HepG2 (cell line): ENCODE results near the gene PGPEP1. TPM values are rescaled to one million over a fixed set of nuclear protein-coding genes. Genes with fewer than 3 reads are reported as not detected.

ENCODE experiments used
- ATF1 ChIP-seq: IDR thresholded peaks from 2 replicates; pipeline ENCODE4 v1.6.1; 2016; ENCODE audit warnings: mild to moderate bottlenecking, control low read depth
- CBX5 ChIP-seq: sonication (generic); formaldehyde crosslinking; IDR thresholded peaks from 2 replicates; pipeline ENCODE4 v1.4.0; 2020; ENCODE audit warnings: missing genetic modification reagents, borderline replicate concordance
- HES4 ChIP-seq: sonication (generic); formaldehyde crosslinking; IDR thresholded peaks from 2 replicates; pipeline ENCODE4 v1.9.0; 2021; ENCODE audit warnings: mild to moderate bottlenecking, missing genetic modification reagents, borderline replicate concordance
- HOXD1 ChIP-seq: sonication (generic); formaldehyde crosslinking; IDR thresholded peaks from 2 replicates; pipeline ENCODE4 v1.5.0; 2020; ENCODE audit warnings: missing genetic modification reagents
- MTF1 ChIP-seq: sonication (generic); formaldehyde crosslinking; IDR thresholded peaks from 2 replicates; pipeline ENCODE4 v1.5.0; 2020; ENCODE audit warnings: missing genetic modification reagents
- MXD4 ChIP-seq: IDR thresholded peaks from 2 replicates; pipeline ENCODE4 v1.6.1; 2016; ENCODE audit warnings: mild to moderate bottlenecking, missing biosample characterization, missing genetic modification reagents
- NFRKB ChIP-seq: fragments of 450-650 bp; IDR thresholded peaks from 2 replicates; pipeline ENCODE4 v1.6.1; 2017
- NR2F1 ChIP-seq, 2 experiments: fragments of 450-650 bp in 1 of 2; formaldehyde crosslinking in 1 of 2; IDR thresholded peaks; 2 replicates each; pipeline versions ENCODE4 v1.5.0 to v1.6.1; 2016 to 2020; ENCODE audit warnings: mild to moderate bottlenecking in 1 of 2, missing compliant biosample characterization in 1 of 2, missing genetic modification reagents in 1 of 2, moderate library complexity in 1 of 2
- REL ChIP-seq: sonication (generic); formaldehyde crosslinking; conservative IDR thresholded peaks from 2 replicates; pipeline ENCODE4 v1.8.0; 2022; ENCODE audit warnings: mild to moderate bottlenecking, missing genetic modification reagents, moderate library complexity
- SNAI1 ChIP-seq: sonication (generic); formaldehyde crosslinking; IDR thresholded peaks from 2 replicates; pipeline ENCODE4 v1.5.0; 2020; ENCODE audit warnings: mild to moderate bottlenecking, missing genetic modification reagents, borderline replicate concordance
- THYN1 ChIP-seq: sonication (generic); formaldehyde crosslinking; IDR thresholded peaks from 2 replicates; pipeline ENCODE4 v1.8.1; 2023; ENCODE audit warnings: low read depth, mild to moderate bottlenecking, moderate library complexity, missing genetic modification reagents, borderline replicate concordance
- ZNF17 ChIP-seq: sonication (generic); formaldehyde crosslinking; IDR thresholded peaks from 2 replicates; pipeline ENCODE4 v1.5.0; 2020; ENCODE audit warnings: mild to moderate bottlenecking, missing genetic modification reagents
- ZNF3 ChIP-seq: IDR thresholded peaks from 2 replicates; pipeline ENCODE4 v1.7.0; 2017; ENCODE audit warnings: inconsistent platforms
- ZNF556 ChIP-seq: sonication (generic); formaldehyde crosslinking; IDR thresholded peaks from 2 replicates; pipeline ENCODE4 v1.4.0; 2020; ENCODE audit warnings: mild to moderate bottlenecking, missing genetic modification reagents, borderline replicate concordance
- polyA plus RNA-seq, 8 experiments: library from polyadenylated mRNA; depleted of rRNA in 3 of 8; stranded (reverse) in 7 of 8; unstranded in 1 of 8; fragments of >200 nt; fragmentation: Illumina TruSeq in 4 of 8; extraction: Trizol in 4 of 8; gene quantifications; 2 replicates each; pipeline versions ENCODE4 v1.2.1 to v1.2.3, GENCODE V29; 2011 to 2016; ENCODE audit warnings: low read depth in 4 of 8, missing spikeins in 1 of 8, mixed read lengths in 1 of 8; ENCODE audit not compliant: insufficient read depth in 1 of 8
- total RNA-seq, 5 experiments: library from RNA; depleted of rRNA; stranded (reverse); fragments of >200 nt; fragmentation: Illumina TruSeq; extraction: Trizol; gene quantifications; 2 replicates each; pipeline ENCODE4 v1.2.3, GENCODE V29; 2016; ENCODE audit warnings: low read depth in 1 of 5
- TF ChIP-seq, protein P1 (sequence below): sonication (generic); formaldehyde crosslinking; conservative IDR thresholded peaks from 2 replicates; pipeline ENCODE4 v1.4.0; 2020; ENCODE audit warnings: missing genetic modification reagents
- TF ChIP-seq, protein P2 (sequence below): sonication (generic); formaldehyde crosslinking; IDR thresholded peaks from 2 replicates; pipeline ENCODE4 v1.4.0; 2020; ENCODE audit warnings: missing genetic modification reagents, borderline replicate concordance
- TF ChIP-seq, protein P3 (sequence below): sonication (generic); formaldehyde crosslinking; IDR thresholded peaks from 2 replicates; pipeline ENCODE4 v1.8.0; 2022; ENCODE audit warnings: missing genetic modification reagents, mild to moderate bottlenecking, borderline replicate concordance
- TF ChIP-seq, protein P4 (sequence below): sonication (generic); formaldehyde crosslinking; IDR thresholded peaks from 2 replicates; pipeline ENCODE4 v1.9.0; 2021; ENCODE audit warnings: missing genetic modification reagents, borderline replicate concordance

Gene PGPEP1
- total and polyA plus RNA-seq, 2 of the 13 experiments (the other 11 are each of a cell fraction or from before 2014, with no cell fraction given): 53.1 to 56.6 TPM

DNA sequence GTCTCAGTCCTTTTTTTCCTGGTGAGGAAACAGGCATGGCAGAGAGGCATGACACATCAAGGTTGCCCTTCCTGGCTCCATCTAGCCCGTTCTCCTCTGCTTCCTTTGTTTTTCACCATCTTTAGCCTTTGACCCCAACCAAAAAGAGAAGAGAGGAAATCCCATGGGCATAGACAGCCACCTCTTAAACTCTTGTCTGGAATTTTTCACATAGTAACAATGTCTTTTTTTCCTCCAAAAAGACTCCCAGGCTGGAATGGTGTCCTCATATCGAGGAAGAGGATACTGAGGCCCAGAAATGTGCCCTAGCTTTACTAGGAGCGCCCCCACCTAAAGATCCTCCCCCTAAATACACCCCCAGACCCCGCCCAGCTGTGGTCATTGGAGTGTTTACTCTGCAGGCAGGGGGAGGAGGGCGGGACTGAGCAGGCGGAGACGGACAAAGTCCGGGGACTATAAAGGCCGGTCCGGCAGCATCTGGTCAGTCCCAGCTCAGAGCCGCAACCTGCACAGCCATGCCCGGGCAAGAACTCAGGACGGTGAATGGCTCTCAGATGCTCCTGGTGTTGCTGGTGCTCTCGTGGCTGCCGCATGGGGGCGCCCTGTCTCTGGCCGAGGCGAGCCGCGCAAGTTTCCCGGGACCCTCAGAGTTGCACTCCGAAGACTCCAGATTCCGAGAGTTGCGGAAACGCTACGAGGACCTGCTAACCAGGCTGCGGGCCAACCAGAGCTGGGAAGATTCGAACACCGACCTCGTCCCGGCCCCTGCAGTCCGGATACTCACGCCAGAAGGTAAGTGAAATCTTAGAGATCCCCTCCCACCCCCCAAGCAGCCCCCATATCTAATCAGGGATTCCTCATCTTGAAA is 45.5 kb downstream of the PGPEP1 start, which contains the start of gene GDF15 (continued):
- TF ChIP-seq ZNF556 (CRISPR knock-in tag) (peak; percentile 96), SNAI1 (CRISPR knock-in tag) (peak; percentile 20; the same call in 1 of the 2 replicates), MXD4 (CRISPR knock-in tag) (no peak; the same call in 1 of the 2 replicates), MTF1 (CRISPR knock-in tag) (peak; percentile 83; the same call in 1 of the 2 replicates), CBX5 (CRISPR knock-in tag) (peak; percentile 60; the same call in 1 of the 2 replicates), HOXD1 (CRISPR knock-in tag) (peak; percentile 96), ZNF3 (peak; percentile 75; the same call in 1 of the 2 replicates), THYN1 (no peak), NFRKB (no peak), ZNF17 (CRISPR knock-in tag) (no peak), REL (peak; percentile 93), NR2F1 (CRISPR knock-in tag; IDR thresholded peaks at IDR 0.05) (peak; percentile 13 to 74; a peak in 2 of 4 replicates), HES4 (no peak; the same call in 1 of the 2 replicates), ATF1 (CRISPR knock-in tag) (no peak; the same call in 1 of the 2 replicates)
- TF ChIP-seq, protein P1, sequence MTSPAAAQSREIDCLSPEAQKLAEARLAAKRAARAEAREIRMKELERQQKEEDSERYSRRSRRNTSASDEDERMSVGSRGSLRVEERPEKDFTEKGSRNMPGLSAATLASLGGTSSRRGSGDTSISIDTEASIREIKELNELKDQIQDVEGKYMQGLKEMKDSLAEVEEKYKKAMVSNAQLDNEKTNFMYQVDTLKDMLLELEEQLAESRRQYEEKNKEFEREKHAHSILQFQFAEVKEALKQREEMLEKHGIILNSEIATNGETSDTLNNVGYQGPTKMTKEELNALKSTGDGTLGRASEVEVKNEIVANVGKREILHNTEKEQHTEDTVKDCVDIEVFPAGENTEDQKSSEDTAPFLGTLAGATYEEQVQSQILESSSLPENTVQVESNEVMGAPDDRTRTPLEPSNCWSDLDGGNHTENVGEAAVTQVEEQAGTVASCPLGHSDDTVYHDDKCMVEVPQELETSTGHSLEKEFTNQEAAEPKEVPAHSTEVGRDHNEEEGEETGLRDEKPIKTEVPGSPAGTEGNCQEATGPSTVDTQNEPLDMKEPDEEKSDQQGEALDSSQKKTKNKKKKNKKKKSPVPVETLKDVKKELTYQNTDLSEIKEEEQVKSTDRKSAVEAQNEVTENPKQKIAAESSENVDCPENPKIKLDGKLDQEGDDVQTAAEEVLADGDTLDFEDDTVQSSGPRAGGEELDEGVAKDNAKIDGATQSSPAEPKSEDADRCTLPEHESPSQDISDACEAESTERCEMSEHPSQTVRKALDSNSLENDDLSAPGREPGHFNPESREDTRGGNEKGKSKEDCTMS (CRISPR knock-in tag): no peak
- TF ChIP-seq, protein P2, sequence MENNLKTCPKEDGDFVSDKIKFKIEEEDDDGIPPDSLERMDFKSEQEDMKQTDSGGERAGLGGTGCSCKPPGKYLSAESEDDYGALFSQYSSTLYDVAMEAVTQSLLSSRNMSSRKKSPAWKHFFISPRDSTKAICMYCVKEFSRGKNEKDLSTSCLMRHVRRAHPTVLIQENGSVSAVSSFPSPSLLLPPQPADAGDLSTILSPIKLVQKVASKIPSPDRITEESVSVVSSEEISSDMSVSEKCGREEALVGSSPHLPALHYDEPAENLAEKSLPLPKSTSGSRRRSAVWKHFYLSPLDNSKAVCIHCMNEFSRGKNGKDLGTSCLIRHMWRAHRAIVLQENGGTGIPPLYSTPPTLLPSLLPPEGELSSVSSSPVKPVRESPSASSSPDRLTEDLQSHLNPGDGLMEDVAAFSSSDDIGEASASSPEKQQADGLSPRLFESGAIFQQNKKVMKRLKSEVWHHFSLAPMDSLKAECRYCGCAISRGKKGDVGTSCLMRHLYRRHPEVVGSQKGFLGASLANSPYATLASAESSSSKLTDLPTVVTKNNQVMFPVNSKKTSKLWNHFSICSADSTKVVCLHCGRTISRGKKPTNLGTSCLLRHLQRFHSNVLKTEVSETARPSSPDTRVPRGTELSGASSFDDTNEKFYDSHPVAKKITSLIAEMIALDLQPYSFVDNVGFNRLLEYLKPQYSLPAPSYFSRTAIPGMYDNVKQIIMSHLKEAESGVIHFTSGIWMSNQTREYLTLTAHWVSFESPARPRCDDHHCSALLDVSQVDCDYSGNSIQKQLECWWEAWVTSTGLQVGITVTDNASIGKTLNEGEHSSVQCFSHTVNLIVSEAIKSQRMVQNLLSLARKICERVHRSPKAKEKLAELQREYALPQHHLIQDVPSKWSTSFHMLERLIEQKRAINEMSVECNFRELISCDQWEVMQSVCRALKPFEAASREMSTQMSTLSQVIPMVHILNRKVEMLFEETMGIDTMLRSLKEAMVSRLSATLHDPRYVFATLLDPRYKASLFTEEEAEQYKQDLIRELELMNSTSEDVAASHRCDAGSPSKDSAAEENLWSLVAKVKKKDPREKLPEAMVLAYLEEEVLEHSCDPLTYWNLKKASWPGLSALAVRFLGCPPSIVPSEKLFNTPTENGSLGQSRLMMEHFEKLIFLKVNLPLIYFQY (CRISPR knock-in tag): peak; percentile 90
- TF ChIP-seq, protein P3, sequence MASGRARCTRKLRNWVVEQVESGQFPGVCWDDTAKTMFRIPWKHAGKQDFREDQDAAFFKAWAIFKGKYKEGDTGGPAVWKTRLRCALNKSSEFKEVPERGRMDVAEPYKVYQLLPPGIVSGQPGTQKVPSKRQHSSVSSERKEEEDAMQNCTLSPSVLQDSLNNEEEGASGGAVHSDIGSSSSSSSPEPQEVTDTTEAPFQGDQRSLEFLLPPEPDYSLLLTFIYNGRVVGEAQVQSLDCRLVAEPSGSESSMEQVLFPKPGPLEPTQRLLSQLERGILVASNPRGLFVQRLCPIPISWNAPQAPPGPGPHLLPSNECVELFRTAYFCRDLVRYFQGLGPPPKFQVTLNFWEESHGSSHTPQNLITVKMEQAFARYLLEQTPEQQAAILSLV (CRISPR knock-in tag): peak; percentile 24; the same call in 1 of the 2 replicates
- TF ChIP-seq, protein P4, sequence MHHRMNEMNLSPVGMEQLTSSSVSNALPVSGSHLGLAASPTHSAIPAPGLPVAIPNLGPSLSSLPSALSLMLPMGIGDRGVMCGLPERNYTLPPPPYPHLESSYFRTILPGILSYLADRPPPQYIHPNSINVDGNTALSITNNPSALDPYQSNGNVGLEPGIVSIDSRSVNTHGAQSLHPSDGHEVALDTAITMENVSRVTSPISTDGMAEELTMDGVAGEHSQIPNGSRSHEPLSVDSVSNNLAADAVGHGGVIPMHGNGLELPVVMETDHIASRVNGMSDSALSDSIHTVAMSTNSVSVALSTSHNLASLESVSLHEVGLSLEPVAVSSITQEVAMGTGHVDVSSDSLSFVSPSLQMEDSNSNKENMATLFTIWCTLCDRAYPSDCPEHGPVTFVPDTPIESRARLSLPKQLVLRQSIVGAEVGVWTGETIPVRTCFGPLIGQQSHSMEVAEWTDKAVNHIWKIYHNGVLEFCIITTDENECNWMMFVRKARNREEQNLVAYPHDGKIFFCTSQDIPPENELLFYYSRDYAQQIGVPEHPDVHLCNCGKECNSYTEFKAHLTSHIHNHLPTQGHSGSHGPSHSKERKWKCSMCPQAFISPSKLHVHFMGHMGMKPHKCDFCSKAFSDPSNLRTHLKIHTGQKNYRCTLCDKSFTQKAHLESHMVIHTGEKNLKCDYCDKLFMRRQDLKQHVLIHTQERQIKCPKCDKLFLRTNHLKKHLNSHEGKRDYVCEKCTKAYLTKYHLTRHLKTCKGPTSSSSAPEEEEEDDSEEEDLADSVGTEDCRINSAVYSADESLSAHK (CRISPR knock-in tag): no peak
